Duodenal mucosa (tissue), 2 donors: ENCODE results near the gene GTSF1L.
"Not testable (repeated sequence)": the region's sequence is repeated elsewhere in the genome, so short reads cannot be mapped to it uniquely, and the experiment has no call there.

Source experiments
- H3K27ac ChIP-seq: one replicate; pipeline ENCODE4 v1.7.0; 2013; ENCODE audit warnings: low read depth, low read length
- H3K27me3 ChIP-seq, 2 donors: one replicate each; pipeline ENCODE4 v1.7.0; 2013; ENCODE audit warnings: low read length in 2 of 2, control low read depth in 1 of 2; ENCODE audit not compliant: insufficient read depth in 2 of 2, control insufficient read depth in 1 of 2
- H3K36me3 ChIP-seq, 2 donors: one replicate each; pipeline ENCODE4 v1.7.0; 2013; ENCODE audit warnings: low read length in 2 of 2, control low read depth in 1 of 2; ENCODE audit not compliant: insufficient read depth in 2 of 2, control insufficient read depth in 1 of 2
- H3K4me1 ChIP-seq, 2 donors: one replicate each; pipeline ENCODE4 v1.7.0; 2013; ENCODE audit warnings: low read length in 2 of 2, control low read depth in 1 of 2; ENCODE audit not compliant: insufficient read depth in 2 of 2, control insufficient read depth in 1 of 2
- H3K4me3 ChIP-seq, 2 donors: one replicate each; pipeline ENCODE4 v1.7.0; 2013; ENCODE audit warnings: low read length in 2 of 2, low read depth in 1 of 2
- H3K9ac ChIP-seq, 2 donors: one replicate each; pipeline ENCODE4 v1.7.0; 2013; ENCODE audit warnings: low read length in 2 of 2, low read depth in 1 of 2
- H3K9me3 ChIP-seq, 2 donors: one replicate each; pipeline ENCODE4 v1.7.0; 2013; ENCODE audit warnings: low read length in 2 of 2, control low read depth in 1 of 2; ENCODE audit not compliant: control insufficient read depth in 1 of 2

GTSF1L gene

DNA sequence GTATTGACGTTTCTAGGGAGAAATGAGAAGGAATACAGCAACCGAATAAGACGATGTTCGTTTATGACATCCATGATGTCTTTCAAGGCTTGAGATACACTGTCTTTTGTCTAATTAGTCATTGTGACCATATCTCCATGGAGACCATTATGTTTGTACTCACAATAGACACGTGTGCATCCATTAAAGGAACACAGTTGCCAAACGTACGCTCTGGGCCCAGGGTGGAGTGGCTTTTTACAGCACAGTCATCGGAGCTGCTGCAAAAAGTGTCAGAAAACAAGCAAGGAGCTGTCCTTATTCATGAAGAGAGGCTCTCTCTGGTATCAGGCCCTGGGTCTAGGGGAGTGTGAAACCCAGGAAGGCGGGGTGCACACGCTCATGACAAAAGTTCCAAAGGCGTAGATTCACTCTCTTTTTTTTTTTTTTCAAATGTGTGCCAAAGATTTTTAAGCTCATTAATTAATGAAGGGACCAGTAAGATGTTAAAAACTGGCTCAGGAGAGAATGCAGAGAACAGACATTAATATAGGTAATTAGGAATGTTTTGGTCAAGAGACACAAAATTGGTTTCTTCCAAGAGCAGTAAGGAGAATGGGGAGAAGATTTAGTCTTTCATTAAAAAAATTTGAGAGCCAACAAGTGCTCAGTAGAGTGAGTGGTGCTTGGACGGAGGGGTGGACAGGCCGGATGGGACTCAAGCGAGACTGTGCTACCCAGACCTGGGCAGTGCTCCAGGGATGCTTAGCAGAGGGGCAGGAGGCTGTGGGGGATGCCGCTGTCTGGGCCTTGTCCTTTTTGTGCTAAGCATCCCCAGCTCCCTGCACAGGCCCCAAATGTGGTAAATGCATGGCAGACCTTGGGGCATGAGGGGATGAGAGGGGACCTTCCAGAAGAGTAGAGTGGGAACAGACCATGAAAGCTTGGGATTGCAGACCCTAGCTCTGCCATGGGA is 34.9 kb upstream of the GTSF1L start:
- H3K36me3 ChIP-seq = no peaks in the 10 kb centered on the region
- H3K27ac ChIP-seq = no peak overlapping the region
- no peaks in the 10 kb centered on the region for H3K9me3 ChIP-seq
- H3K27me3 ChIP-seq = peaks cover 4 to 11% of the 10 kb centered on the region in 2 donors
- H3K9ac ChIP-seq = no peak overlapping the region
- no peaks in the 10 kb centered on the region for H3K4me1 ChIP-seq
- H3K4me3 ChIP-seq = no peak overlapping the region

DNA sequence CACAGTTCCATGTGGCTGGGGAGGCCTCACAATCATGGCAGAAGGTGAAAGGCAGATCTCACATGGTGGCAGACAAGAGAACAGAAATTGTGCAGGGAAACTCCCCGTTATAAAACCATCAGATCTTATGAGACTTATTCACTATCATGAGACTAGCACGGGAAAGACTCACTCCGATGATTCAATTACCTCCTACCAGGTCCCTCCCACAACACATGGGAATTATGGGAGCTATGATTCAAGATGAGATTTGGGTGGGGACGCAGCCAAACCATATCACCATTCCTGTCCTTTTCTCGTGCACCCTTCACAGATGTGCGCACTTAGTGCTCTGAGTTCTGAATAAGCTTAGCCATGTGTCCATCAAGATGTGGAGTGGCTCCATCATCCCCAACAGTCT is 31.1 kb upstream of the GTSF1L start:
- H3K9ac ChIP-seq, H3K4me1 ChIP-seq, H3K9me3 ChIP-seq, H3K36me3 ChIP-seq, H3K4me3 ChIP-seq, H3K27me3 ChIP-seq, H3K27ac ChIP-seq: not testable (repeated sequence)

DNA sequence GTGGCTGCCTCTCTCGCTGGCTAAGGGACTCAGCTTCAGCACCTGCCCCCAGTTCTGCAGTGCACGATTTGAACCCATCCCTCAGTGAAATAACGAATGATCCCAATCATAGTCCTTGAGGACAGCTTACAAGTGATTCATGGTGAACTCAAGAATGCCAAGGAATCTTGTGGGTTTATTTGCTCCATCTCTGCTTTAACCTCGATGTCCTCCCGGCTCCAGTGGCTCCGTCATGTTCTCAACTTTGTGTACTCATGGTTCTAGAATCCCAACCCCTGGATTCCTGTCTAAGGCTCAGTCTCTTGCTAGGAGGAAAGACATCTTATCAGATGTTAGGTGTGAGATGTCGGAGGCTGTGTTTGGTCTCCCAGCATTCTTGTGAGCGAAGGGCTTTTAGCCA is 29.0 kb upstream of the GTSF1L start:
- Histone ChIP-seq H3K9ac (no peak overlapping the region), H3K27me3 (peaks cover 0 to 6% of the 10 kb centered on the region in 2 donors), H3K9me3 (no peaks in the 10 kb centered on the region), H3K27ac (no peak overlapping the region), H3K4me1 (peaks cover 12 to 14% of the 10 kb centered on the region in 2 donors), H3K4me3 (no peak overlapping the region), H3K36me3 (no peaks in the 10 kb centered on the region)

DNA sequence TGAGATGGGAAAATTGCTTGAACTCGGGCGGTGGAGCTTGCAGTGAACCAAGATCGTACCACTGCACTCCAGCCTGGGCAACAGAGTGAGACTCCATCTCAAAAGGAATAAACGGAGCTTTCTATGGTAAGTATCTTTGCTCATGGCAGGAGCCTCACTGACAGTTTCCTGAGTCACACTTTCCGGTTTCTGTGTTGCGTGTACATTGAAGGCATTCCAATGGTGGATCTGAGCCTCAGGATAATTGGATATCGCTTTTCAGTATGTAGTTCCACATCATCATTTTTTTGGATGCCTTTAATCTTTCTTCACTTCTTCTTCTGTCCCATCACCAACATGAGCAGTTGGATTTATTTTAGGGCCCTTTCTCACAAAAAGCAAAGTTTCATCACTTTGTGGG is 28.6 kb upstream of the GTSF1L start:
- no peak overlapping the region for H3K27ac ChIP-seq

DNA sequence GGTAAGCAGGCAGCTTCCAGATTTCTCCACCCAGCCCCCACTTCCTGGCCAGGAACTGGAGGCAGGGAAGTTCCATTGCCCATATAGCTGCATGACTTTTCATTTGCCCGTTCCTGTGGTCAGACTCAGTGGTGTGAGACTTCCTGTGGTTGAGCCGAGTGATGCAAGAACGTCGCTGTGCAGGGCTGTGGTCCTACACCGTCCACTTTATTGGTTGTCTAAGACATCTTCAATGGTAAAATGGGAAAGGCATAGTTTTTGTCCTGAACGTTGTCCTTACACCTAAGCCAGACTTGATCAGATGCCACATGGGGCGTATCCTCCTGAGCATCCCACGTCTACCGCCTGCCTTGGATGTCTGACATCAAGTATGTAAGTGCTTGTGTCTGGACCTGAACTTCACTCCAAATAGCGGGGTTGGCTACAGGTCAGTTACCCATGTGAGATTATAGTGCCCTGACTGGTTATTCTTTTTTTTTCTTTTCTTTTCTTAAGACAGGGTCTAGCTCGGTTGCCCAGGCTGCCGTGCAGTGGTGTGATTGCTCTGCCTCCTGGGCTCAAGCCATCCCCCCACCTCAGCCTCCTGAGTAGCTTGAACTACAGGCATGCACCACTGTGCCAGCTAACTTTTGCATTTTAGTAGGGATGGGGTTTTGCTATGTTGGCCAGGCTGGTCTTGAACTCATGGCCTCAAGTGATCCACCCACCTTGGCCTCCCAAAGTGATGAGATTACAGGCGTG is 25.9 kb upstream of the GTSF1L start:
- no peak overlapping the region for H3K9ac ChIP-seq
- H3K27ac ChIP-seq = no peak overlapping the region
- no peak overlapping the region for H3K4me3 ChIP-seq
- peaks cover 12 to 17% of the 10 kb centered on the region in 2 donors for H3K4me1 ChIP-seq
- H3K27me3 ChIP-seq = peaks cover 0 to 6% of the 10 kb centered on the region in 2 donors
- H3K36me3 ChIP-seq = no peaks in the 10 kb centered on the region
- H3K9me3 ChIP-seq = no peaks in the 10 kb centered on the region

More for the DNA sequence above, 28.6 kb upstream of the GTSF1L start:
- Histone ChIP-seq H3K9ac (no peak overlapping the region), H3K9me3 (no peaks in the 10 kb centered on the region), H3K4me1 (peaks cover 12 to 14% of the 10 kb centered on the region in 2 donors), H3K36me3 (no peaks in the 10 kb centered on the region), H3K27me3 (peaks cover 0 to 6% of the 10 kb centered on the region in 2 donors), H3K4me3 (no peak overlapping the region)

DNA sequence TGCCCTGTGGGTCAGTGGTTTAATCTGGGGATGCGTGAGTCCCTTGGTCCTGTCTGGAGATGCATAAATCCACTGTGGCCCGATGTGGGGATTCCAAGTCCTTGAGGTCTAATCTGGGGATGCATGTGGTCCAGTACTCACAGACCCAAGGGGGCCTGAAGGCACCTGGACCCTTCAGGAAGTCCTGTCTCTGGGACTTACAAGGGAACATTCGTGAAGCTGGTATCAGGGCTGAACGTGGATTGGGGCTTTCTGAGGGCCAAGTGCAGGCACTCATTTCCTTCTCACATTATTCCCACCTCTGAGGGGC is 25.2 kb upstream of the GTSF1L start:
- H3K4me1 ChIP-seq = peaks cover 12 to 17% of the 10 kb centered on the region in 2 donors
- H3K36me3 ChIP-seq = no peaks in the 10 kb centered on the region
- H3K27me3 ChIP-seq = peaks cover 0 to 6% of the 10 kb centered on the region in 2 donors
- H3K9ac ChIP-seq = no peak overlapping the region
- H3K9me3 ChIP-seq = no peaks in the 10 kb centered on the region
- H3K4me3 ChIP-seq = no peak overlapping the region
- no peak overlapping the region for H3K27ac ChIP-seq

DNA sequence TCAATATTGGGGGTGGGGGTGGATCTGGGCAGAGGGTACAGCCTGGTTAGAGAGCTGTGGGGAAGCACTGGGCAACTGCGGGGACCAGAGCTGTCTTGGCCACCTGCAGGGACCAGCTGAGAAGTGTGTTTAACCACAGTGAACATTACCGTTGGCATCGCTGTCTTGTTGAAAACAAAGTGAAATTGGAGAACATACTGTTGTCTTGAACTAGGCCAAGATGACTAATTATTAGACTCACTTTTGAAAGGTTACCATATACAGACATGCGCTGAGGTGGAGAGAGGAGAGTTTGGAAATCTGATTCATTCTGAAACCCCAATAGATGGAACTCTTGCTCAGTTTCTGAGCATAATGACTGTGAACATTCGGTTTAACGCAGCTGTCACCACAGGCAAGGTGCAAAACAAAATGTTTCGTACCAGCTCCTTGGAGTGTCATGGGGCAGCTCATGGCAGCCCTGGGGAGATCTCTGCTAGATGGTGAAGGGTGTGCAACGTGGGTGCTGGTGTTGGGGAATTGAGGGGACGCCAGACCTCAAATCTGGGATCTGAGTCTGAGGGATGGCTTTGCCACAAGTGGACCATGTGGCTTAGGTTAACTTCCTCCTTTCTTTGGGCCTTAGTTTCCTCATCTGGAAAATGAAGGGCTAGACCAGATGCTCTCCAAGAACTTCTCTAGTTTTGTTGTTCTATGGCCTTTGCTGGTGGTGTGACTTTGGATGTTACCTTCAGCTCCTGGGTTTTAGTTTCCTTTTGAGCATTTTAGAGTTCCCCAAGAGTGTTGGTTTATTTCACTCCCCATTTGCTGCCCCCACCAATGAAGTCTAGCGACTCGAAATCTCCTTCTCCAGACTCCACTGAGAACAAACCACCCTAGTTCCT is 24.6 kb upstream of the GTSF1L start:
- peaks cover 0 to 6% of the 10 kb centered on the region in 2 donors for H3K27me3 ChIP-seq
- no peak overlapping the region for H3K4me3 ChIP-seq
- H3K4me1 ChIP-seq = peaks cover 12 to 22% of the 10 kb centered on the region in 2 donors
- H3K36me3 ChIP-seq = no peaks in the 10 kb centered on the region
- no peak overlapping the region for H3K9ac ChIP-seq
- no peak overlapping the region for H3K27ac ChIP-seq
- H3K9me3 ChIP-seq = no peaks in the 10 kb centered on the region

DNA sequence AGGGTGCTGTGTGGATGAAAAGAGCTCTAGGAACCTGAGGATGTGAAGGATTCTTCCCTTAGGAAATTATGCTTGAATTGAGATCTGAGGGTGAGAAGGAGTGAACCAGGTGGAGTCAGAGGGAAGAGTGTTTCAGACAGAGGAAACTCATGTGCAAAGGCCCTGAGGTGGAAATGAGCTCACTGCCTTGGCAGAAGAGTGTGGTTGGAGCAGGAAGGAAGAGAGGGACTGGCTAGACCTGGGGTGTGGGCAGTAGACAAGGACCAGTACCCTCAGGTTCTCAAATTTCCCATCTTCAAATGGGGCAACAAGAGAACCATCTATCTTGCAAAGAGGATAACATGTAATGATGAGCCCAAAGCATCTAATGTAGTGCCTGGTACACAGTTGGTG is 24.0 kb upstream of the GTSF1L start:
- peaks cover 12 to 25% of the 10 kb centered on the region in 2 donors for H3K4me1 ChIP-seq
- no peak overlapping the region for H3K4me3 ChIP-seq
- H3K27me3 ChIP-seq = peaks cover 0 to 2% of the 10 kb centered on the region in 2 donors
- no peaks in the 10 kb centered on the region for H3K9me3 ChIP-seq
- no peaks in the 10 kb centered on the region for H3K36me3 ChIP-seq
- H3K9ac ChIP-seq = no peak overlapping the region
- H3K27ac ChIP-seq = no peak overlapping the region

DNA sequence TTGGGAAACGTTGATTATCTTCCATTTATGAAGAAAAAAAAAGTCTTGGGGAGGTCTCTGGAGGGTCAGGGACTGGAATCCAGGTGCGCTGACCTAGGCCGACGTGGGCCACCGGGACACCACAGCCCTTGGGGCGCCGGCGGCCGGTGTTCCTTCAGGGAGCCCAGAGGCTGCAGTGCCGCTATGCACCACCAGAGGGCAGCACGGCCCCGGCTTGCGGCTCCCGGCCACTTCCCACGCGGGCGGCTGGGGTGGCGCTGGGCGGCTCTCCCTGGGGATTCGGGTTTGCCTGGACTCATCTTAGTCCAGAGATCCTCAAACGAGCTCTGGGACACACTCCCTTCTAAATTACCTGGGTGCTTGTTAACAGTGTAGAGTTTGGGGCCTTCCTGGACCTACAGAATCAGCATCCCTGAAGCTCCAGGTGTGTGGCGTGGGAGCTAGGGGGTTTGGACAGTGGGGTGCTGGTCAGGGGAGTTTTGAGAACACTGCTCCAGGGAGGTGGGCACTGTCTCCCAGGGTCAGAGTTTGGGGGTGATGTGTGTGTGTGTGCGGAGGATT is 23.0 kb upstream of the GTSF1L start:
- Histone ChIP-seq H3K9me3 (no peaks in the 10 kb centered on the region), H3K9ac (no peak overlapping the region), H3K27ac (no peak overlapping the region), H3K4me1 (peaks cover 12 to 32% of the 10 kb centered on the region in 2 donors), H3K4me3 (no peak overlapping the region), H3K27me3 (no peaks in the 10 kb centered on the region), H3K36me3 (no peaks in the 10 kb centered on the region)
